ENCODE data around the gene UROC1. TPM values are rescaled to one million over a fixed set of nuclear protein-coding genes. Genes with fewer than 3 reads are reported as not detected.

Gene UROC1
- total RNA-seq, 1 experiment from 2014 or later: not detected

DNA sequence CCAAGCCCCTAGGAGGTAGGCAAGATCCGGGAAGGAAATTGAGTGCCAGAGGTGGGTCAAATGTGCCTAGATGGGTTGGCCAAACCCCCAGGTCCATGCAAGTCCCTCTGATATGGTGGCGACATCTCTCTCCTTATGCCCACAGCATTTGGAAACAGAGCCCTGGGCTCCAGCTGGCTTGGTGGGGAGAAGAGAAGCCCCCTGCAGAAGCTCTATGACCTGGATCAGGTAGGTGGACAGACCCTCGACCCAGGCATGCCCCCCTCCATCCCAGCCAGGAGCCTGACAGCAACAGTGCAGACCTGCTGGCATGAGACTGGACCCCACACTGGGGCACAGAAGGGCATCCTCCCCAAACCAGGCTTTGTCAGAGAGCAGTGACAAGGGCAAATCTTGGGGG lies 18.6 kb upstream of the UROC1 start:
- DNase-seq (ENCODE audit: low read depth, low spot score) (no peak), ATAC-seq (no peak)
- Histone ChIP-seq H3K27ac (ENCODE audit: low read depth, low read length) (no peak overlapping the region), H3K79me2 (ENCODE audit: insufficient read depth, low read length) (no peaks in the 10 kb centered on the region), H2AFZ (ENCODE audit: low read depth, low read length, poor library complexity, severe bottlenecking) (no peak overlapping the region), H3K9ac (ENCODE audit: low read length) (no peak overlapping the region), H3K4me1 (ENCODE audit: control insufficient read depth in 1 of 2, insufficient read depth in 2 of 2, low read length in 2 of 2) (peaks cover 12 to 14% of the 10 kb centered on the region in 2 experiments; a peak in 3 of 4 replicates), H4K20me1 (ENCODE audit: insufficient read depth) (no peaks in the 10 kb centered on the region), H3K9me2 (ENCODE audit: insufficient read depth) (no peaks in the 10 kb centered on the region), H3K4me3 (replicated peaks in 1 of 2; ENCODE audit: low read depth in 1 of 2, low read length in 2 of 2) (no peak overlapping the region), H3K4me2 (ENCODE audit: low read length) (no peak overlapping the region), H3K9me3 (ENCODE audit: control insufficient read depth in 1 of 2, insufficient read depth in 1 of 2, low read depth in 1 of 2, low read length in 2 of 2) (no peaks in the 10 kb centered on the region), H3K27me3 (ENCODE audit: insufficient read depth, low read length) (peaks cover 50% of the 10 kb centered on the region), H3K36me3 (ENCODE audit: control insufficient read depth in 1 of 2, insufficient read depth in 2 of 2, low read length in 2 of 2) (no peaks in the 10 kb centered on the region)
- TF ChIP-seq ZBTB33 (IDR thresholded peaks at IDR 0.05; ENCODE audit: extremely low read depth, insufficient replicate concordance, low read length) (no peak), JUND (IDR thresholded peaks at IDR 0.05) (no peak), ZFX (IDR thresholded peaks at IDR 0.05) (no peak), EZH2 (IDR thresholded peaks at IDR 0.05) (no peak), CEBPB (IDR thresholded peaks at IDR 0.05; ENCODE audit: low read depth) (no peak)
- TF ChIP-seq, protein P1, sequence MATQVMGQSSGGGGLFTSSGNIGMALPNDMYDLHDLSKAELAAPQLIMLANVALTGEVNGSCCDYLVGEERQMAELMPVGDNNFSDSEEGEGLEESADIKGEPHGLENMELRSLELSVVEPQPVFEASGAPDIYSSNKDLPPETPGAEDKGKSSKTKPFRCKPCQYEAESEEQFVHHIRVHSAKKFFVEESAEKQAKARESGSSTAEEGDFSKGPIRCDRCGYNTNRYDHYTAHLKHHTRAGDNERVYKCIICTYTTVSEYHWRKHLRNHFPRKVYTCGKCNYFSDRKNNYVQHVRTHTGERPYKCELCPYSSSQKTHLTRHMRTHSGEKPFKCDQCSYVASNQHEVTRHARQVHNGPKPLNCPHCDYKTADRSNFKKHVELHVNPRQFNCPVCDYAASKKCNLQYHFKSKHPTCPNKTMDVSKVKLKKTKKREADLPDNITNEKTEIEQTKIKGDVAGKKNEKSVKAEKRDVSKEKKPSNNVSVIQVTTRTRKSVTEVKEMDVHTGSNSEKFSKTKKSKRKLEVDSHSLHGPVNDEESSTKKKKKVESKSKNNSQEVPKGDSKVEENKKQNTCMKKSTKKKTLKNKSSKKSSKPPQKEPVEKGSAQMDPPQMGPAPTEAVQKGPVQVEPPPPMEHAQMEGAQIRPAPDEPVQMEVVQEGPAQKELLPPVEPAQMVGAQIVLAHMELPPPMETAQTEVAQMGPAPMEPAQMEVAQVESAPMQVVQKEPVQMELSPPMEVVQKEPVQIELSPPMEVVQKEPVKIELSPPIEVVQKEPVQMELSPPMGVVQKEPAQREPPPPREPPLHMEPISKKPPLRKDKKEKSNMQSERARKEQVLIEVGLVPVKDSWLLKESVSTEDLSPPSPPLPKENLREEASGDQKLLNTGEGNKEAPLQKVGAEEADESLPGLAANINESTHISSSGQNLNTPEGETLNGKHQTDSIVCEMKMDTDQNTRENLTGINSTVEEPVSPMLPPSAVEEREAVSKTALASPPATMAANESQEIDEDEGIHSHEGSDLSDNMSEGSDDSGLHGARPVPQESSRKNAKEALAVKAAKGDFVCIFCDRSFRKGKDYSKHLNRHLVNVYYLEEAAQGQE (IDR thresholded peaks at IDR 0.05; ENCODE audit: low read depth): no peak
- ChIA-PET POLR2A (no interaction called here), RAD21 (ENCODE audit: low non-redundant PET in 1 of 2, low total read pairs in 2 of 2, uncharacterized antibody in 2 of 2, unreplicated experiment in 2 of 2) (no interaction called here), CTCF (no interaction called here)
- no TSS peak for BruUV-seq (replicated peaks)
- intact Hi-C loops (cut with micrococcal nuclease): no loop called here

Data from HCT116 (cell line).